ENCODE measurements around the gene TRABD2B.
A peak's percentile ranks its signal among the peaks of the same experiment; 100 is the strongest.

Gene TRABD2B

DNA sequence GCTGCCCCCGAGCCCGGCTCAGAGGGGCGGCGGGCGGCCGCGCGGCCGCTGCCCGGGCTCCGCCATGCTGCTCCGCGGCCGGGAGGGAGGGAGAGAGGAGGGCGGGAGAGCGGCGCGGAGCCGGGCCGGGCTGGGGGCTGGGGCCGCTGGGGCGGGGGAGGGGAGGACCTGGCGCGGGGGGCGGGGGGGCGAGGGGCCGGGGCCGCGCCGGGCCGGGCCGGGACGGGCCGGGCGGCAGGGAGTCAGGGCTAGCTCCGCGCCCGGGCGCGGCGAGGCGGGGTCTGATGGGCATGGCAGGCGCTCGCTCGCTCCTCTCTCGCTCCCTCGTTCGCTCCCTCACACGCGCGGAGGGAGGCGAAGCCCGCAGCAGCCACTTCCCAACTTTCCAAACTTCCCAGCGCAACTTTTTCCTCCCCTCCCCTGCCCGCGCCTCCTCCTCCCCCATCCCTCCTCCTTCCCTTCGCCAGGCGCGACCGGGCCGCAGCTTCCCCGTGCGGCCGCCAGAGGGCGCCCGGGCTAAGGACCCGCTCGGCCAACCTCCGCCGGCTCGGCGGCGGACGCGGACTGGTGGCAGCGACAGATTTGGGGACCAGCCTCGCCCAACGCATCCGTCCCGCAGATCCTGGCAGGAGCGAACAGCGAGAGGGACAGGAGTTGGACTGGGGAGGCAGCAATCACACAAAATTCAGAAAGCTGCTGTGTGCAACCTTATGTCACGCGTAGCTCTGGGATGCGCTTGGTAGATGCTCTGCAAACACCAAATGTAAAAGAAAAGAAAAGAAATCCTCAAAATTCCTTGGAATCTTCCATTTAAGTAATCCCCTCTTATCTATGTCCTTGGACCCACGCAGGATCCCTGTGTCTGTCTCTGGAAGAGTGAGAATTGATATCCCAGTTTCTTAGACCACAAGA lies at the start of gene TRABD2B:
Gene TRABD2B (minus strand): TSS at position 97 of the 912 bp plus-strand sequence.
- DNase-seq, result peak; percentile 64 to 97 (median 80)
- intact Hi-C loops (cut with DNase I), result loop anchor here (1.0 to 10.0 kb wide), 3 partner anchors 64 to 263 kb away; no protein-coding TSS in a partner anchor

DNA sequence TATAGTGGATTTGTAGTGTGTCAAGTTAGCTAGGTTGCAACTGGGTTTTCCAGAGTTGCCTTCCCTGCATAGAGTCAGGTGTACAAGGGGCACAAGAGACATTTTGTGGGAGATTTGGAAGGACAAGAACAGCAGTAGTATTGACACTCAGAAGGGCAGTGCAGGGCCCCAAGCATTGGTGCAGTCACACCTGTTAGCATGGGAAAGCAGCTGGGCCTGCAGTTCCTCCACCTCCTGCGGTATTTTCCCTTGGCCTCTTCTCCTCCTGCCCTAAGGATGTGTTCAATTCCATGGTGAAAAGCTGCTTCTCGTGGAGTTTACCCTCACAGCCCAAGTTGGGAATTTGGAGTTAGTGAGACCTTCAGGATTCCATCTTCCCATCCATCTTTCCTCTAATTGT lies 47.1 kb upstream of the TRABD2B start:
- intact Hi-C loops (cut with DNase I), result no loop called here
- DNase-seq, result no peak

DNA sequence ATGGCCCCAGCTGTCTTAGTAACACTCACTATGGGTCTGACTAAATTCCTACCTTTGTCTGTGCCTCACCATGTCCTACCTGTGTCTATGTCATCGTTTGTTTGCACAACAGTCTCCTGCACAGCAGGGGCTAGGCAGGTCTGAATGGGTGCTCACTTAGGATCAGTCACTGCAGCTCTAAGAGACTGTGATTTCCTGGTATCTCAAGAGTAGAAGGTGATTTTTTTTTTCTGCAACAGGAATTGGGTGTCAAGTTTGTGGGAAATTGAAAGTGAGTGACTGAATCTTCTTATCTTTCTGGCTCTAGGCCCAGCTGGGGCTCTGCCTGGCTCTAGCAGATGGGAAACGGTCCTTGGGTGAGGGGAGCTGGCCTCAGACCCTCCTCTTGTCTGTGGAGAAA lies 46.4 kb upstream of the TRABD2B start:
- DNase-seq, result no peak
- intact Hi-C loops (cut with DNase I), result no loop called here

DNA sequence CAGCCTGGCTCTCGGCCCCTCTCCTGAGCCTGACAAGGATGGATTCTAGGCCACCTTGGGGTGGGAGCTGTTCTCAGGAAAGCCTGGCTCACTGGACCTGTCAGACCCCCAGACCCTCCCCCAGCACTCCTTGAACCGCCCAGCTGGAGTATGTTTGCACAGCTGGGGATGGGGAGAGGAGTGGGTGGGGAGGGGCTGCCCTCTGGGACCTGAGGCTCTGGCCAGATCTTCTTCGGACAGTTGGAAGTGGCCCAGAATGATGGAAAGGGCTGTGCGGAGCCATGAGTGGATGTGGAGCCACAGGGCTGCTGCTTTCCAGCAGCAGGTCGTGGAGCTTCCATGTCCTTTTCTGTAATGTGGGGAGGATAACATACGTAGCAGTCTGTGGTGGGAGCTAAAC lies 43.0 kb upstream of the TRABD2B start:
- DNase-seq, result no peak
- intact Hi-C loops (cut with DNase I), result no loop called here

DNA sequence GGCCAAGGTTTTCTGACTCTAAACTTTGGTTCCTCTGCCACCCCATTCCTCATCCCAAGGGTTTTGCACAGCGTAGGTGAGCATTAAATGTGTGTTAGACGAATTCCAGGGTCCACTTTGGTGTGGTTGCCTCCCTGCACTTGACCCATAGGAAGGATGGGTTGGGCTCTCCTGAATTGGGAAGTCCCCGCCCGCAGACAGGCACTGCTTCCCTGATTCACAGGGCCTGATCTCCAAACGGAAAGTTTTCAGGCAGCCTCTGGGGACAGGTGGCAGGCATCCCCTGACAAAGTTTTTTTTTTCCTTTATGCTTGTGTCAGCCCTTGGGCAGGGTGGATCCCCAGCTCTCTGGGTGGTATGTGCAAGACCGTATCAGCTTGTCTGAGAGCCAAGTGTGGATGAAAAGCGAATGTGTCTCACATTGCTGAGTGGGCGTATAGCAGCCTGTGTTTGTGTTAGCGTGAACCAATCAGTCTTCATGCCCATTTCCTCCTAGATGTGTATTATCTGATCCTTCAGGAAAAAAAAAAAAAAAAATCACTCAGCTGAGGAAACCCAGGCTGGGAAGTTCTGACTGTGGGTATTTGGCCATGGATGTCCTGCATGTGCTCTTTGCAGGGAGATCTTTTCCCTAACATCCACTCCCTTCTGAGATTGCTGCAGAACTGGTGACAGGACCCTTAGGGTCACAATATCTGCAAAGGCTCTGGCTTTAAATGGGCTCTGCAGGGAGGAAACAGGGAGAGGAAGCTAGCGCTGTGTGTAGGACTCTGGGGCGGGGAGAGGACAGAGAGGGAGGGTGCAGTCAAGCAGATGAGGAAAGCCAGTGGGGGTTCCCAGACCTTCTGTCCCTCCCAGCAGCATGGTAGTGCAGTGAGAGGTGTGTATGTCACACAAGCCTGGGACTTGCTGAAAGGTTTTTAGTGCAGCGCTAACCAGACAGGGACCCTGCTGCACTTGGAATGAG lies 42.2 kb upstream of the TRABD2B start:
- no peak for DNase-seq
- intact Hi-C loops (cut with DNase I), result no loop called here

DNA sequence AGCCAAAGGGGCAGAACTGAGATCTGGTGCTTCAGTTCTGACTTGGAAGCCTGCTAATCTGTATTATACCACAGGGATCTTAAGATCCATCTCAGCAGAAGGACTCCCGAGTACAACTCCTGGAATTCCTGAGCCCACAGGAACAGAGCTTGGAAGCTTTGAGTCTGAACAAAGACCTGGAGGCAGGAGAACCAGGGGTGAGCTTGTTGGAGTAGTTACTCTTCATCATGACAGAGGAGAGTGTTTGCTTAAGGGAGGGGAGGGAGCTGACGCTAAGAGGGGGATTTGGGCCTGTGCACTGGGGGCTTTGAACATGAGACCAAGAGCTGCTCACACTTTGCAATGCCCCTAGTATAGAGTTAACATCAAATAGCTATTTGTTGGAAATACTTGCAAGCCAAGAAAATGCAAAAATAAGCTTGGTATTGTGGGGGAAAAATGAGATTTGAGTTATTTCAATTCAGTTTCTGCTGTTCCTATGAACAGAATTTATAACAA lies 41.1 kb upstream of the TRABD2B start:
- no peak for DNase-seq
- intact Hi-C loops (cut with DNase I), result no loop called here

DNA sequence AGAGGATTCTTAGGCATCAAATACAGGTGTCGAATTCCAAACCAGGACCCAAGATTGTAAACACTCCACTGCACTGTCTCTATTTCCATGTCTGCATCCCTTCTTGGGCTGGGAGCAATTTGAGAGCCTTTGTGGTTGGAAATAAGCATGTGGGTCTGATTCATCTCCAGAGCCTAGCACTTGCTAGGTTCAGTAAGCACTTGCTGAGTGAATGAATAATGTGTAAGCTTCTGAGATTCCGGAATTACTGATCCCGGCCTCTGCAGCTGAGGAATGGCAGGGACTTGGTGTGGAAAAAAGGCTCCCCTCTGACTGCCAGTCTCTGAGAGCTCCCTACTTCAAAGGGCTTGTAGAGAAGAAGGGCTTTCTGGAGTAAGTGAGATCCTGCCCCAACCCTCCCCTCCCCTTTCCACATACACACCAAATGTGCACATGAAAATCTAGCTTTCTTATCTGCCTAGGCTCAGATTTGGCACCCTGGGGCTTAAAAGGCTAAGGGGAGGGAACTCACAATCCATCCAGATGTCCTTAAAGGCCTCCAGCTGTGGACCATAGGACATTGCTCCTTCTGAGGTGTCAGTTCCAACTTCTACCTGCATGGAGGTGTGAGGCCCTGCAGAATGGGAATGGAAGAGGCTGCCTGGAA lies 39.6 kb upstream of the TRABD2B start:
- DNase-seq, result no peak
- intact Hi-C loops (cut with DNase I), result no loop called here

DNA sequence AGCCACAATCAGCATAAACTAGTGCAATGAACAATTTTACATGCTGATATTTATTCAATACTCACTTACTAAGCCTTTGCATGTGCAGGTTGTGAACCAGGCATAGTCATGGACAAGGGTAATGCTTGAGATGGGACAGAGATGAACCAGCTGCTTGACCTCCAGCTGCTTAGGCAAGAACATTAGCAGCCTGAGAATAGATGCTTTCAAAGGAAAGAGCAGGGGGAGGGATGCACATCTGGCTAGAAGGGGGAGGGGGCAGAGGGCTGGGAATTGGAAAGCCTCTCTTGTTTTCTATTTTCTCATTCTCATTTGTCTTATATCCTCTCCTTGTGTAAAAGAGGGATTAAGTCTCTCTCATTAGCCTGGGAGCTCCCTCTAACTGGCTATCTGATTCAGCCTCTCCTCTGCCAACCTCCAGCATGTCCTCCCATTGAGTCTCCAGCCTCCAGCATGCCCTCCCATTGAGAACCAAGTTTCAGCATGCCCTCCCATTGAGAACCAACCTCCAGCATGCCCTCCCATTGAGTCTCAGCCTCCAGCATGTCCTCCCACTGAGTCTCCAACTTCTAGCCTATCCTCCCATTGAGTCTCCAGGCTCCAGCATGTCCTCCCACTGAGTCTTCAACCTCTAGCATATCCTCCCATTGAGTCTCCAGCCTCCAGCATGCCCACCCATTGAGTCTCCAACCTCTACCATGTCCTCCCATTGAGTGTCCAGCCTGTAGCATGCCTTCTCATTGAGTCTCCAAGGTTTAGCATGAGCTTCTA lies 38.4 kb upstream of the TRABD2B start:
- intact Hi-C loops (cut with DNase I), result no loop called here
- DNase-seq, result peak in 2 of 10 donors; percentile 26 to 27

DNA sequence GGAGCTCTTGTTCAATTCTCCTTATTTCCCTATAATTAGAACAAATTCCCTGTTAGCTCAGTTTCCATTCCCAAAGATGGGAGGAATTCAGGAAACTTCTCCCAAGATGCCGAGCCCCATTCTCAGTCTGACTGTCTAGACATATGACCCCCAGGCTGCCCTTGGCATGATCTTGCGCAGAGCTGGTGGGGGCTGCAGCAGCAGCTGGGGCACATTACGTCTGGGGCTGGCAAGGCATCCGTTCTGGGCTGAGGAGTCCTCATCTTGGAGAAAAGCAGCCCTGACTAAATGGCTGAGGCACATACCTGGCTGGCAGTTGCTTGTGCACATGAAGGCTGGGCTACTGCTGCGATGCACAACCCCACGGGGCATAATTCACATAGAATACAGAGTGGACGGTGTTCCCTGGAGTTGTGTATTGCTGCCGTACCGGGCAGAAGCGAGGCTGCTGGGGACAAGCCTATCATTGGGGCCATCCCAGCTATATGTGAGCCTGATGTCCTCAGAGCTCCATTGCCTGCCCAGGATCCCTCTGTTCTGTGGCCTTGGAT lies 36.4 kb upstream of the TRABD2B start:
- DNase-seq, result no peak
- intact Hi-C loops (cut with DNase I), result no loop called here

DNA sequence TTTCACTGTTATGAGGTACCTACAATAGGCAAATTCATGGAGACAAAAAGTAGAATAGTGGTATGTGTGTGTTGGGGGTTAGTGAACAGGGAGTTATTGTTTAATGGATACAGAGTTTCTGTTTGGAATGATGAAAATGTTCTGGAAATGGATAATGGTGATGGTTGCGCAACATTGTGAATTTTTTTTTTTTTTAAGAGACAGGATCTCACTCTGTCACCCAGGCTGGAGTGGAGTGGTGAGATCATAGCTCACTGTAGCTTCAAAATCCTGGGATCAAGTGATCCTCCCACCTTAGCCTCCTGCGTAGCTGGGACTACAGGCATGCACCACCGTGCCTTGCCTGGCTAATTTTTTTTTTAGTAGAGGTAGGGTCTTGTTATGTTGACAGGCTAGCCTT lies 34.5 kb upstream of the TRABD2B start:
- DNase-seq, result no peak
- intact Hi-C loops (cut with DNase I), result no loop called here

DNA sequence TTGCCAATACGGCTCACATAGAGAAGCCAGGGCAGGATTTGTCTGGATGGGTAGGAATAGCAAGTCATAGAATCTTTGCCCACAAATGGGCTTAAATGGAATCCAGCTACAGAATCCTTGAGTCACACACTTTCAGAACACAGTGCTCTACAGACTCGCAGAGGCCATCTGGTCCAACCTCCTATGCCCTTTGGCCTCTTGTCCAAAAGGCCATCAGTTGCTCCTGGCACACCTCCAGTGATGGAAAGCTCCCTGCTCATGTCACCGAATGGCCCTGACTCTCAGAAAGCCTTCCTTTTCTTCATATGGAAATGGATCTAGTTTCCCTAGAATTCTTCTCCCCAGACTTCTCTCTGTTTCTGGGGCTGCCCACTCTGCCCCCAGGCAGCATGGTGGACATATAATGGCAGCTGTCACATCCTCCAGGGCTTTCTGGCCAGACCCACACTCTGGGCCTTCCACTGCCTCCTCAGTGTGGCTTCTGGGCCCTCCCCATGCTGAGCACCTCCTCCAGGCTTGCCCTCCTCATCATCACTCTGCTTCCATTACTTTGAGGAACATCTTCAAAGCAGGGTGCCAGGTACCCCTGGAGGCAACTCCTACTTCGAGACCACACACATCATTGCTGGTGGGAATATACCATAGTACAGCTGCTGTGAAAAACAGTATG lies 33.6 kb upstream of the TRABD2B start:
- DNase-seq, result no peak
- intact Hi-C loops (cut with DNase I), result no loop called here

DNA sequence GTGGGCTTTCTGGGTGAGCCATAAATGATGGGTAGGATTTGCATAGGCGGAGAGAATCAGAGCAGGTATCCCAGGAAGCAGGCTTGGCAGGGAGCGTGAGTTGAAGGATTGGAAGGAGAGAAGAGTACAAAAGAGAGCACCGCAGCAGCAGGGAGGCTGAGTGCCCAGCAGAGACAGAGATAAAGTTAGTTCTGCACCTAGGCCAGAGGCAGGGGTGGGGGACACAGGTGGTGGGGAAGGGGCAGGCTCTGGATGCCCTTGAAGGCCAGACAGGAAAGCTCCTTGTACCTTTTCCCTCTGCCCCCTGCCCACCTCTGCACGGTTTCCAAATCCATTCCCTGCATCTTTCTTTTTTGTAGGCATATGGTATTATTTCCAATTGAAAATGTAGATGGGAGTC lies 33.0 kb upstream of the TRABD2B start:
- intact Hi-C loops (cut with DNase I), result no loop called here
- no peak for DNase-seq

DNA sequence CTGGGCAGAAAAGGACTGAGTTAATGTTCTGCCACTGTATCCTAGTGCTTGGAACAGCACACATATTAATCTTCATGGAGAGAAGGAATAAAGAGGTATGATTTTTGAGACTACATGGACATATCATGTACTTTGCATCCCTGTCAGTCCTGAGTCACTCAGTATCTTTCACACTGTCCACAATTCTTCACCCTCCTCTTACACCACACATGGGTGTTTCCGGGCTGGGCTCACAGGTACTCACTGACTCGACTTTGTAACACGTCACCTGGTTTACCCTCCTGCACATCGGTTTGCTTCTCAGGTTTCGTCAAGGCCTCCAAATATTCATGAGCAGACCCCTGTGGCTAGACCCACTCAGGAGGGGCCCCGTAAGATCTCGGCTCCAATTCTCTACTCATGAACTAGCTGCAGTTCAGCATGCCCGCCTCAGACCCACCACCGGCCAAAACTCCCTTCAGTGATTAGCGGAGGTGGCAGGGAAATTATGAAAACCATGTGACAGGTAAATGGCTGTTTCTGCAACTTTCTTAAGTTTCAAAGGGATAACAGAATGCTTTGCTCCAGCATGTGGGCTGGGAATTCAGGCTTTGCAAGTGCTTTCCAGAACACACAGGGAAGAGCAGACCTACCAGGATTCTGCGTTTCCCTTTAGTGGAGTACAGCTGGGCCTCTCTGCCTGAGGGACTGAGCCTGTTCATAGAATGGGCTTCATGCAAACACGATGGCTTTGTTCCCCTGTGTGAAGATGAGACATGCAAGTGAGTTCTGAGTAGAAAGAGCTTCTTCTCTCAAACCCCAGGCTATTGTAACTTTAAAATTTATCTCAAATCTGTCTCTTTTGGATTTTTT lies 31.3 kb upstream of the TRABD2B start:
- DNase-seq, result no peak
- intact Hi-C loops (cut with DNase I), result no loop called here

DNA sequence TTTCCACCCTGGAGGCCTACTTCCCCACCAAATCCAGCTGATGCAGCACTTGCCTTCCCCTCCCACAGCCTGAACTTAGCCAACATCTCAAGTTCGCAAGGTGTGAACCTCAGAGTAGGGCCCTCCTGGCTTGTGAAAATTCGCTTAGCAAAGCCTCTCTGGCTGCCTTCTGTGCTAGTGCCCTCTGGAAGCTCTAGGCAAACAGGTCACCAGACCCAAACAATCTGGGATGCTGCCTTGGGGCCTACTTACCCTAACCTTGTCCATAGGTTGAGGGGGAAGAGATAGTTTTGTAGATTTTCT lies 30.3 kb upstream of the TRABD2B start:
- intact Hi-C loops (cut with DNase I), result no loop called here
- DNase-seq, result no peak

DNA sequence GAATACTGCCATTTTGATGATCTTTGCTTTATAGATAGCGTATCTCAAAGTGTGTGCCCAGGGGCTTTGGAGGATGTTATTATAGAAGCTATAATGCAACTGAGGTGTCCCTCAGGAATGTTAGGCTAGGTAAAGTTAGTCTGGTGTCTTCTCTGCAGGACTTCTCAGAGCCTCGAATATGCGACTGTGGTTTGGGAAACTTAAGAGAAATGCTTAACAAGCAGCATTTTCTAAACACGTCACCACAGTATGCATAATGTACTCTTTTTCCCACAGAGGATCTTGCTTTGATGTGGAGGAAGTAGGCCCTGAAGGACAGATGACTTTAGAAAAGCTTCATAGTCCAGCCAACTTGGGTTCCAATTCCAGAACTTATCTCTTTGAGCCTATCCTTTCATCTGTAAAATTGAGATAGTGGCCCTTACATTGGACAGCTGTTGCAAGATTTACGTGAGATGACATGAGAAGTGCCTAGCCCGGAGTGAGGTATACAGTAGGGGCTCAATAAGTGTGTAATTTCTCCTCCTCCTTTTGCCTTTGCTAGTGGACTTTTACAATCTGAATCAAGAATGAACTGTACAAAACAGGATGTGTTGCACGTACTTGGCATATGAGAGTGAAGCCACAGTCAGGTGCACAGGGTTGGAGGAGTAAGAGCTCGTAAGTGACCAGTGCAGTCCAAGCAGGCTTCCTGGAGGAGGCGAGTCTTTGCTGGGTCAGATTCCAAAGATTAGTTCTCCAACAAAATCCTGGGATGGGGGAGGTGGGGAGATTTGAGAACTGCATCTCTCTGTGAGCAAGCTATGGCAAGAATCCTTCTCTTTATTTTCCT lies 29.7 kb upstream of the TRABD2B start:
- DNase-seq, result no peak
- intact Hi-C loops (cut with DNase I), result no loop called here

DNA sequence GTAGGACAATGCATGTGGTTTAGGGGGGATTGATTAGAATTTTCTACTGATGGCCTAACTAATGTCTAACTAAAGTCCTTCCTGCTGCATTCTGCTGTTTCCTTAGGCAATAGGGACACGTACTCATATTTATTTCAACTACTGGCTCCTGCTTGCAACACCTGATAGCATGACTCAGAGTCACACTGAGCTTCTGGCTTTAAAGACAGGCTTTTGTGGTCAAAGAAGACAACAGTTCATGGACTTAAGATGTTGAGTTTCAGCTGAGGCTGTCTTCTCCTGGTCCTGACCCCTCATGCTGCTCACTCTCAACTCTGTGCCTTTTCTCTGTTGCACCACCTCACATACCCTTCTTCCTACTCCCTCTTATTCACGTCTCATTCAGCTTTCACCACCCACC lies 29.1 kb upstream of the TRABD2B start:
- intact Hi-C loops (cut with DNase I), result no loop called here
- no peak for DNase-seq

DNA sequence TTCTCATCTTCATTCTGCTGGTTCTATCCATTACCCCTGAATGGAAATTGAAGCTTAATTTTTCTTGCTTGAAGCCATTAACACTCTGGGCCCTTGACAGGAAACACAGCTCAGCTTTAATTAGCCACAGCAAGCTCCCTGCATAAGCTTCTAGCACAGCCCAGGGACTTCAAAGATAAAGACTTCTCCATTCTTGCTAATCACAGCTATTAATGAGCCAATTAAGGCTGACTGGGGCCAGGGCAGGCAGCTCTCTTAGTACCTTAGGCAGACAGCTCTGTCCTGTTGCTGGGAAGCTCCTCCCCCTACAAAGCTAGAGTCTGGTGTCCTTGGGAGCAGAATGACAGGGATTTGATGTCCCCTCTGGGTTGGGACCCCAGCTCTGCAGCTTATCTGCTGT lies 27.9 kb upstream of the TRABD2B start:
- DNase-seq, result no peak
- intact Hi-C loops (cut with DNase I), result no loop called here

Data from posterior cingulate gyrus (tissue), 11 donors.